Epidermal melanocyte (primary cell): ENCODE data around the gene MYOZ3.

Source experiments
- DNase-seq: peaks from one replicate; pipeline ENCODE4 v3.0.0; 2011; ENCODE audit warnings: low spot score; ENCODE audit not compliant: insufficient read length

The MYOZ3 gene

GRCh38 chr5:150658699-150659265 is 2.3 kb upstream of the MYOZ3 start:
- DNase-seq = no peak

- no peak for DNase-seq
These were observed 1.5 kb upstream of the MYOZ3 start for GRCh38 chr5:150659360-150660107.

GRCh38 chr5:150660108-150660831 is 781 bp upstream of the MYOZ3 start:
- no peak for DNase-seq

GRCh38 chr5:150661821-150662596 is 958 bp downstream of the MYOZ3 start:
- DNase-seq = no peak

GRCh38 chr5:150662731-150663516 is 1.9 kb downstream of the MYOZ3 start:
- DNase-seq = peak; percentile 17

- no peak for DNase-seq
These were observed 2.9 kb downstream of the MYOZ3 start for GRCh38 chr5:150663936-150664335.

GRCh38 chr5:150665044-150665443 is 4.0 kb downstream of the MYOZ3 start:
- DNase-seq = peak; percentile 95

- peak; percentile 10 for DNase-seq
These were observed 9.4 kb downstream of the MYOZ3 start for GRCh38 chr5:150670275-150670947.

GRCh38 chr5:150670948-150671310 is 9.9 kb downstream of the MYOZ3 start:
- no peak for DNase-seq

- no peak for DNase-seq
These were observed 10.6 kb downstream of the MYOZ3 start for GRCh38 chr5:150671509-150672236.

GRCh38 chr5:150672237-150672883 is 11.3 kb downstream of the MYOZ3 start:
- peak; percentile 16 for DNase-seq

- DNase-seq = no peak
These were observed 11.8 kb downstream of the MYOZ3 start for GRCh38 chr5:150672884-150673275.

GRCh38 chr5:150674341-150674821 is 13.3 kb downstream of the MYOZ3 start:
- no peak for DNase-seq

- DNase-seq = no peak
These were observed 14.0 kb downstream of the MYOZ3 start for GRCh38 chr5:150675069-150675468.

- DNase-seq = no peak
These were observed 15.5 kb downstream of the MYOZ3 start for GRCh38 chr5:150676578-150676977.

GRCh38 chr5:150689120-150689519 is 28.1 kb downstream of the MYOZ3 start:
- no peak for DNase-seq

- no peak for DNase-seq
These were observed 29.7 kb downstream of the MYOZ3 start for GRCh38 chr5:150690760-150691159.

GRCh38 chr5:150692276-150692675 is 31.2 kb downstream of the MYOZ3 start:
- no peak for DNase-seq

GRCh38 chr5:150694612-150695011 is 33.6 kb downstream of the MYOZ3 start:
- DNase-seq = no peak
